ENCODE measurements around the gene CPTP. TPM values are rescaled to one million over a fixed set of nuclear protein-coding genes. Genes with fewer than 3 reads are reported as not detected.

Gene CPTP
- total RNA-seq, 2 donors from 2014 or later = 18.0 to 22.8 TPM

DNA sequence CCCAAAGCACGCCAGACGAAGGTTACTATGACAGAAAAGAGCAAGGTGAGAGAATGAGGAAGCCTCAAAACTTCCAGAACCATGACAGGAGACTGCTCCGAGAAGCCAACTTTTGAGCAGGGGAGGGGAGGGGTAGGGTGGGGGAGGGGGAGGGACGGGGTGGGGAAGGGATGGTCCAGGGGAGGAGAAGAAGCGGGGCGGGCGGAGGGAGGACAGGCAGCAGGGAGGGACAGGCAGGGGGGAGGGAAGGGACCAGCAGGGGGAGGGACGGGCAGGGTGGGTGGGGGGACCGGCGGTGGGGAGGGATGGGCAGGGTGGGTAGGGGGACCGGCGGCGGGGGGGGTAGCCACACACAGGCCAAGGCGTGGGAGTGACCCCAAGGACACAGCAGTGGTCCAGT lies 2.2 kb upstream of the CPTP start:
- no peaks in the 10 kb centered on the region for H3K9me3 Mint-ChIP-seq
- H3K4me1 Mint-ChIP-seq (ENCODE audit: low read depth) = peaks cover 32% of the 10 kb centered on the region
- ATAC-seq (replicated peaks in 1 of 2) = no peak
- H3K36me3 Mint-ChIP-seq (ENCODE audit: insufficient read depth in 2 of 2) = peaks cover 5 to 9% of the 10 kb centered on the region in 2 donors
- peak overlapping the region; percentile 0 for H3K27ac Mint-ChIP-seq
- no peak for DNase-seq
- no peaks in the 10 kb centered on the region for H3K27me3 Mint-ChIP-seq (ENCODE audit: low read depth)
- H3K4me3 Mint-ChIP-seq = peak overlapping the region; percentile 96

GRCh38 chr1:1322952-1323351 lies 1.6 kb upstream of the CPTP start:
- Mint-ChIP-seq H3K9me3 (no peaks in the 10 kb centered on the region), H3K36me3 (ENCODE audit: insufficient read depth in 2 of 2) (peaks cover 5 to 9% of the 10 kb centered on the region in 2 donors), H3K27ac (peak overlapping the region; percentile 64), H3K4me1 (ENCODE audit: low read depth) (peaks cover 32% of the 10 kb centered on the region), H3K4me3 (peak overlapping the region; percentile 96), H3K27me3 (ENCODE audit: low read depth) (no peaks in the 10 kb centered on the region)
- no peak for DNase-seq
- ATAC-seq (replicated peaks in 1 of 2) = no peak

- Mint-ChIP-seq H3K4me1 (ENCODE audit: low read depth) (peaks cover 32% of the 10 kb centered on the region), H3K27me3 (ENCODE audit: low read depth) (no peaks in the 10 kb centered on the region), H3K36me3 (ENCODE audit: insufficient read depth in 2 of 2) (peaks cover 5 to 8% of the 10 kb centered on the region in 2 donors), H3K4me3 (peak overlapping the region; percentile 85), H3K9me3 (no peaks in the 10 kb centered on the region), H3K27ac (peak overlapping the region; percentile 68)
- DNase-seq (no peak), ATAC-seq (replicated peaks in 1 of 2) (no peak)
These were observed 498 bp upstream of the CPTP start for GRCh38 chr1:1324084-1324523.

DNA sequence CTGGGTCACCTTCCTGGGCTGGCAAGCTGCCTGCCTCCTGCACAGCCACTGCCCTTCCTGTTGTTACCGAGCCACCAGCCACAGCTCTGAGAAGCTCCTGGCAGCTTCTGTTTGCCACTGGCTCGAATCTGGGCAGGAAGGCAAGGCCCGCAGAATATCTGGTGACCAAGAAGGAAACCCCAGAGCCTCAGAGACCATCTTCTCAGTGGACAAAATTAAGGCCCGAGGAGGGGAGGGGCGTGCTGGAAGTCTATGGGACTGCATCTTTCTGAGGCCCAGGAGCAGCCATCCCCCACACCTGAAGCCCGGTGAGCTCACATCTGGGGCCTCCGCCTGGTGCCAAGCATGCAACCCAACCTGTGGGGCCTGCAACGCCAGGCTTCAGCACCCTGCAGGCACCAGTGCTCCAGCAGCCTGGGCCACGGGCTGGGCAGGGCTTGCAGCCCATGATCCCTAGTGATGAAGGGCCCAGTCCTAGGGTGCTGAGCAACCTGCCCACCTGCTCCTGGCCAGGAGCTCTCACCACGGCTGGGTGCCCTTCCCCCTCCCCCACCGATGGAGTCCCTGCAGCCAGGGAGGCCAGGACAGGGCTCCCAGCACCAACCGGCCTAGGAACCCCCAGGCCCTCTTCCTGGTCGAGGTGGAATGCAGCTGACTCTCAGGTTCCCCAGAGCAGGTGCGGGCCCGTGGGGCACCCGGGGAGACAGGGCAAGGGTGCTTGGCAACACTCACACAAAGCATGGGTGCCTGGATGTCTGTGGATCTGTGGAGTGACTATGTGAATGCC lies 879 bp downstream of the CPTP start:
- H3K27ac Mint-ChIP-seq = peak overlapping the region; percentile 72
- peaks cover 3 to 5% of the 10 kb centered on the region in 2 donors for H3K36me3 Mint-ChIP-seq (ENCODE audit: insufficient read depth in 2 of 2)
- peak overlapping the region; percentile 80 to 85 for H3K4me3 Mint-ChIP-seq
- H3K27me3 Mint-ChIP-seq (ENCODE audit: low read depth) = no peaks in the 10 kb centered on the region
- H3K9me3 Mint-ChIP-seq = peaks cover 0 to 1% of the 10 kb centered on the region in 2 donors
- H3K4me1 Mint-ChIP-seq (ENCODE audit: low read depth) = peaks cover 32% of the 10 kb centered on the region
- DNase-seq (no peak), ATAC-seq (replicated peaks in 1 of 2) (no peak)

DNA sequence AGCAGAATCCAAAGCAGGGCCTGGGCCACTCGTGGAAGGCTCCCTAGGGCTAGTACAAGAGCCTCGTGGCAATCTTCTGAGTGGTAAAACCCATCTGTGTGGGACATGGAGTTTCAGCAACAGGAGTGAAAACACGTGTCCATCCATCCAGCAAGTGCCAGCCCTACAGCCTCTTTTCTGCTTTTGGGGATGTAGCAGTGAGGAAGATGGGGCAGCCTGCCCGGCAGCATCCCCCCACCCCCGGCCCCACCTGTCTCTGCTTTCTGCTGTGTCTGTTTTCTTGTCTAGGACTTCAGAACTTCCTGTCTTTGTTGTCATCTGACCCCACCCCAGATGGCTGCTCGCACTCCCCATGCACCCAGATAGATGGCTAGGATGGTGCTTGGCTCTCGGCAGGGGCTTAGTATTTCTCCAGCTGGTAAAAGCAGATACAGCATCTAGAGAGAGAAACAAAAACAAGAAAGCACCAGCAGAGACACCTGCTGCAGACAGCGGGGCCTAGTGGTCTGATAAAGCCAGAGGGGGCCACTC lies 1.5 kb downstream of the CPTP start:
- peak overlapping the region; percentile 20 for H3K27ac Mint-ChIP-seq

GRCh38 chr1:1327291-1327690 lies 2.7 kb downstream of the CPTP start:
- Mint-ChIP-seq H3K4me3 (no peak overlapping the region), H3K4me1 (ENCODE audit: low read depth) (peaks cover 28% of the 10 kb centered on the region), H3K27me3 (ENCODE audit: low read depth) (no peaks in the 10 kb centered on the region), H3K36me3 (ENCODE audit: insufficient read depth in 2 of 2) (peaks cover 3 to 5% of the 10 kb centered on the region in 2 donors), H3K27ac (no peak overlapping the region), H3K9me3 (peaks cover 0 to 1% of the 10 kb centered on the region in 2 donors)
- no peak for ATAC-seq (replicated peaks in 1 of 2)
- DNase-seq = no peak

More for the DNA sequence above, 1.5 kb downstream of the CPTP start:
- DNase-seq (no peak), ATAC-seq (replicated peaks in 1 of 2) (no peak)
- Mint-ChIP-seq H3K27me3 (ENCODE audit: low read depth) (no peaks in the 10 kb centered on the region), H3K4me3 (peak overlapping the region; percentile 80 to 85), H3K9me3 (peaks cover 0 to 1% of the 10 kb centered on the region in 2 donors), H3K36me3 (ENCODE audit: insufficient read depth in 2 of 2) (peaks cover 3 to 5% of the 10 kb centered on the region in 2 donors), H3K4me1 (ENCODE audit: low read depth) (peaks cover 32% of the 10 kb centered on the region)

GRCh38 chr1:1328254-1328653 lies 3.7 kb downstream of the CPTP start:
- peaks cover 18% of the 10 kb centered on the region for H3K4me1 Mint-ChIP-seq (ENCODE audit: low read depth)
- H3K36me3 Mint-ChIP-seq (ENCODE audit: insufficient read depth in 2 of 2) = peaks cover 2 to 3% of the 10 kb centered on the region in 2 donors
- H3K27ac Mint-ChIP-seq = no peak overlapping the region
- no peak for DNase-seq
- no peaks in the 10 kb centered on the region for H3K27me3 Mint-ChIP-seq (ENCODE audit: low read depth)
- no peak for ATAC-seq (replicated peaks in 1 of 2)
- H3K4me3 Mint-ChIP-seq = no peak overlapping the region
- H3K9me3 Mint-ChIP-seq = peaks cover 0 to 1% of the 10 kb centered on the region in 2 donors

DNA sequence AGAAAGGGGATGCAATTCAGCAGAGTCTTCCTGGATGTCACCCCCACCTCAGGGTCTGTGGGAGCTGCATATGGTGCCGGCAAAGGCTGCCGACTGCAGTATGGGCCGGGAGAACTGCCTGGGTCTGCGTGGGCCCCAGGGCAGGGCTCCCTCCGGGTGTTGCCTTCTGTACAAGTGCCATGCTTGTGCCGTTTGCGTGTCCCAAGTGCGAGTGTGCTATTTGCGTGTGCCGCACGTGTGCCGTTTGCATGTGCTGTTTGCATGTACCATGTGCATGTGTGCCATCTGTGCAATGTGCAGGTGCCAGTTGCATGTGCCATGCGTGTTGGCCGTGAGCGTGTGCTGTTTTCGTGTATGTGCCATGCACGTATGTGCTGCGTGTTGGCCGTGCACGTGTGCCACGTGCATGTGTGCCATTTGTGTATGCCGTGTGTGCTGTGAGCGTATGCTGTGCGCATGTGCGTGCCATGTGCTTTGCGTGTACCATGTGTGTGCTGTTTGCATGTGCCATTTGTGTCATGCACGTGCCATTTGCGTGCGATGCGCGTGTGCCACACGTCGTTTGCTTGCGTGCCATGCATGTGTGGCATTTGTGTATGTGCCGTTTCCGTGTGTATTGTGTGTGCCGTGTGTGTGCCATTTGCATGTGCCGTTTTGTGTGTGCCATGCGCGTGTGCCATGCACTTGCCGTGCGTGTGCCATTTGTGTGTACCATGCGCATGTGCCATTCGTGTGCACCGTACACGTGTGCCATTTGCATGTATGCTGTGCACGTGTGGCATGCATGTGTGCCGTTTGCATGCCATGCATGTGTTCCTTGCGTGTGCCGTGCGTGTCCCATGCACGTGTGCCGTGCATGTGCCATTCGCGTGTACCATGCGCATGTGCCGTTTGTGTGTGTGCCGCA lies 5.0 kb downstream of the CPTP start:
- Mint-ChIP-seq H3K4me3 (no peak overlapping the region), H3K36me3 (ENCODE audit: insufficient read depth in 2 of 2) (no peaks in the 10 kb centered on the region), H3K9me3 (peaks cover 0 to 1% of the 10 kb centered on the region in 2 donors), H3K4me1 (ENCODE audit: low read depth) (peaks cover 13% of the 10 kb centered on the region), H3K27me3 (ENCODE audit: low read depth) (no peaks in the 10 kb centered on the region), H3K27ac (no peak overlapping the region)
- ATAC-seq (replicated peaks in 1 of 2) = no peak
- no peak for DNase-seq

- H3K27me3 Mint-ChIP-seq (ENCODE audit: low read depth) = no peaks in the 10 kb centered on the region
- peaks cover 10% of the 10 kb centered on the region for H3K4me1 Mint-ChIP-seq (ENCODE audit: low read depth)
- H3K36me3 Mint-ChIP-seq (ENCODE audit: insufficient read depth in 2 of 2) = no peaks in the 10 kb centered on the region
- DNase-seq (no peak), ATAC-seq (replicated peaks in 1 of 2) (no peak)
- no peak overlapping the region for H3K27ac Mint-ChIP-seq
- H3K9me3 Mint-ChIP-seq = peaks cover 0 to 1% of the 10 kb centered on the region in 2 donors
- no peak overlapping the region for H3K4me3 Mint-ChIP-seq
These were observed 5.9 kb downstream of the CPTP start for GRCh38 chr1:1330366-1331067.

DNA sequence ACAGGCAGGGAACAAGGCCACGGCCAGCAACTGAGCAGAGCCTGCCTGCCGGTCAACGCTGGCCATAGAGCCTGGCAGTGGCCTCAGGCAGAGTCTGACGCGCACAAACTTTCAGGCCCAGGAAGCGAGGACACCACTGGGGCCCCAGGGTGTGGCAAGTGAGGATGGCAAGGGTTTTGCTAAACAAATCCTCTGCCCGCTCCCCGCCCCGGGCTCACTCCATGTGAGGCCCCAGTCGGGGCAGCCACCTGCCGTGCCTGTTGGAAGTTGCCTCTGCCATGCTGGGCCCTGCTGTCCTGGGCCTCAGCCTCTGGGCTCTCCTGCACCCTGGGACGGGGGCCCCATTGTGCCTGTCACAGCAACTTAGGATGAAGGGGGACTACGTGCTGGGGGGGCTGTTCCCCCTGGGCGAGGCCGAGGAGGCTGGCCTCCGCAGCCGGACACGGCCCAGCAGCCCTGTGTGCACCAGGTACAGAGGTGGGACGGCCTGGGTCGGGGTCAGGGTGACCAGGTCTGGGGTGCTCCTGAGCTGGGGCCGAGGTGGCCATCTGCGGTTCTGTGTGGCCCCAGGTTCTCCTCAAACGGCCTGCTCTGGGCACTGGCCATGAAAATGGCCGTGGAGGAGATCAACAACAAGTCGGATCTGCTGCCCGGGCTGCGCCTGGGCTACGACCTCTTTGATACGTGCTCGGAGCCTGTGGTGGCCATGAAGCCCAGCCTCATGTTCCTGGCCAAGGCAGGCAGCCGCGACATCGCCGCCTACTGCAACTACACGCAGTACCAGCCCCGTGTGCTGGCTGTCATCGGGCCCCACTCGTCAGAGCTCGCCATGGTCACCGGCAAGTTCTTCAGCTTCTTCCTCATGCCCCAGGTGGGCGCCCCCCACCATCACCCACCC lies 6.7 kb downstream of the CPTP start, which contains the start of gene TAS1R3:
TAS1R3 (plus strand) TSS at position 213 of the 898 bp plus-strand sequence; CDS start at position 279, 66 bp downstream.
- Mint-ChIP-seq H3K27me3 (ENCODE audit: low read depth) (no peaks in the 10 kb centered on the region), H3K4me1 (ENCODE audit: low read depth) (peaks cover 2% of the 10 kb centered on the region), H3K36me3 (ENCODE audit: insufficient read depth in 2 of 2) (no peaks in the 10 kb centered on the region), H3K27ac (no peak within 1 kb of the TSS), H3K4me3 (no peak within 1 kb of the TSS), H3K9me3 (peaks cover 0 to 1% of the 10 kb centered on the region in 2 donors)
- DNase-seq = no peak
- ATAC-seq (replicated peaks in 1 of 2) = no peak

DNA sequence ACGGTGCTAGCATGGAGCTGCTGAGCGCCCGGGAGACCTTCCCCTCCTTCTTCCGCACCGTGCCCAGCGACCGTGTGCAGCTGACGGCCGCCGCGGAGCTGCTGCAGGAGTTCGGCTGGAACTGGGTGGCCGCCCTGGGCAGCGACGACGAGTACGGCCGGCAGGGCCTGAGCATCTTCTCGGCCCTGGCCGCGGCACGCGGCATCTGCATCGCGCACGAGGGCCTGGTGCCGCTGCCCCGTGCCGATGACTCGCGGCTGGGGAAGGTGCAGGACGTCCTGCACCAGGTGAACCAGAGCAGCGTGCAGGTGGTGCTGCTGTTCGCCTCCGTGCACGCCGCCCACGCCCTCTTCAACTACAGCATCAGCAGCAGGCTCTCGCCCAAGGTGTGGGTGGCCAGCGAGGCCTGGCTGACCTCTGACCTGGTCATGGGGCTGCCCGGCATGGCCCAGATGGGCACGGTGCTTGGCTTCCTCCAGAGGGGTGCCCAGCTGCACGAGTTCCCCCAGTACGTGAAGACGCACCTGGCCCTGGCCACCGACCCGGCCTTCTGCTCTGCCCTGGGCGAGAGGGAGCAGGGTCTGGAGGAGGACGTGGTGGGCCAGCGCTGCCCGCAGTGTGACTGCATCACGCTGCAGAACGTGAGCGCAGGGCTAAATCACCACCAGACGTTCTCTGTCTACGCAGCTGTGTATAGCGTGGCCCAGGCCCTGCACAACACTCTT lies 7.6 kb downstream of the CPTP start:
- H3K4me1 Mint-ChIP-seq (ENCODE audit: low read depth) = no peaks in the 10 kb centered on the region
- H3K36me3 Mint-ChIP-seq (ENCODE audit: insufficient read depth in 2 of 2) = no peaks in the 10 kb centered on the region
- DNase-seq (no peak), ATAC-seq (replicated peaks in 1 of 2) (no peak)
- no peak overlapping the region for H3K4me3 Mint-ChIP-seq
- no peaks in the 10 kb centered on the region for H3K27me3 Mint-ChIP-seq (ENCODE audit: low read depth)
- no peak overlapping the region for H3K27ac Mint-ChIP-seq
- H3K9me3 Mint-ChIP-seq = peaks cover 0 to 1% of the 10 kb centered on the region in 2 donors

Measured in activated T-cell treated with anti-CD3 and anti-CD28 coated beads, Interleukin-2, amount 50 U/mL, for 72 hours (primary cell).